Measurements from ENCODE around the gene PPIF.

Gene PPIF

GRCh38 chr10:79401015-79401921, 54.0 kb downstream of the PPIF start:
- TF ChIP-seq TAF1 (IDR thresholded peaks at IDR 0.05; ENCODE audit: low read depth) (no peak), YY1 (IDR thresholded peaks at IDR 0.05; ENCODE audit: low read depth) (no peak), TCF12 (IDR thresholded peaks at IDR 0.05; ENCODE audit: low read depth) (peak; percentile 84), USF1 (IDR thresholded peaks at IDR 0.05) (no peak), TEAD4 (IDR thresholded peaks at IDR 0.05) (0 out of 2 replicates have a peak, but pooled peaks have one; percentile 22), FOXM1 (IDR thresholded peaks at IDR 0.05; ENCODE audit: borderline replicate concordance, low read depth) (no peak), EGR1 (IDR thresholded peaks at IDR 0.05) (peak; percentile 58), REST (IDR thresholded peaks at IDR 0.05; ENCODE audit: low read depth) (no peak), MAX (IDR thresholded peaks at IDR 0.05) (peak; percentile 52), ZBTB7A (IDR thresholded peaks at IDR 0.05; ENCODE audit: low read depth) (peak; percentile 74), CEBPB (IDR thresholded peaks at IDR 0.05) (no peak), EP300 (IDR thresholded peaks at IDR 0.05; ENCODE audit: borderline replicate concordance) (peak; percentile 77), RAD21 (IDR thresholded peaks at IDR 0.05; ENCODE audit: low read depth) (no peak), CREB1 (IDR thresholded peaks at IDR 0.05; ENCODE audit: low read depth) (no peak), NFIC (IDR thresholded peaks at IDR 0.05) (peak; percentile 89)

GRCh38 chr10:79402625-79402946, 55.3 kb downstream of the PPIF start:
- TF ChIP-seq EP300 (IDR thresholded peaks at IDR 0.05; ENCODE audit: borderline replicate concordance), result no peak
- no peak for TF ChIP-seq REST (IDR thresholded peaks at IDR 0.05; ENCODE audit: low read depth)
- no peak for TF ChIP-seq FOXM1 (IDR thresholded peaks at IDR 0.05; ENCODE audit: borderline replicate concordance, low read depth)
- no peak for TF ChIP-seq EGR1 (IDR thresholded peaks at IDR 0.05)
- 0 out of 2 replicates have a peak, but pooled peaks have one; percentile 1 for TF ChIP-seq TCF12 (IDR thresholded peaks at IDR 0.05; ENCODE audit: low read depth)
- TF ChIP-seq TEAD4 (IDR thresholded peaks at IDR 0.05), result no peak
- no peak for TF ChIP-seq CREB1 (IDR thresholded peaks at IDR 0.05; ENCODE audit: low read depth)
- no peak for TF ChIP-seq USF1 (IDR thresholded peaks at IDR 0.05)

- TF ChIP-seq REST (IDR thresholded peaks at IDR 0.05; ENCODE audit: low read depth) (no peak), TCF12 (IDR thresholded peaks at IDR 0.05; ENCODE audit: low read depth) (0 out of 2 replicates have a peak, but pooled peaks have one; percentile 7)
Measured at GRCh38 chr10:79402951-79403350, 55.7 kb downstream of the PPIF start.

- TF ChIP-seq EP300 (IDR thresholded peaks at IDR 0.05; ENCODE audit: borderline replicate concordance) (no peak), TEAD4 (IDR thresholded peaks at IDR 0.05) (no peak), TCF12 (IDR thresholded peaks at IDR 0.05; ENCODE audit: low read depth) (0 out of 2 replicates have a peak, but pooled peaks have one; percentile 5), CEBPB (IDR thresholded peaks at IDR 0.05) (no peak)
Measured at GRCh38 chr10:79403441-79404230, 56.4 kb downstream of the PPIF start.
